HEK293T (cell line): ENCODE data around the gene PPP1R14C.

ENCODE experiments used
- ARNT ChIP-seq: fragments of 450-650 bp; IDR thresholded peaks from 2 replicates; pipeline ENCODE4 v1.6.1; 2017; ENCODE audit warnings: mild to moderate bottlenecking
- BHLHE40 ChIP-seq: fragments of 450-650 bp; IDR thresholded peaks from 2 replicates; pipeline ENCODE4 v1.6.1; 2016; ENCODE audit warnings: mild to moderate bottlenecking, moderate library complexity, borderline replicate concordance
- CTBP1 ChIP-seq: fragments of 450-650 bp; IDR thresholded peaks from 2 replicates; pipeline ENCODE4 v1.6.1; 2016; ENCODE audit warnings: borderline replicate concordance
- FOXA1 ChIP-seq: fragments of 450-650 bp; IDR thresholded peaks from 2 replicates; pipeline ENCODE4 v1.6.1; 2016; ENCODE audit warnings: mild to moderate bottlenecking
- FOXK2 ChIP-seq: fragments of 450-650 bp; IDR thresholded peaks from 2 replicates; pipeline ENCODE4 v1.6.1; 2016; ENCODE audit warnings: mild to moderate bottlenecking
- HDGF ChIP-seq: fragments of 450-650 bp; IDR thresholded peaks from 2 replicates; pipeline ENCODE4 v1.6.1; 2017; ENCODE audit warnings: antibody characterized with exemption, borderline replicate concordance
- SUZ12 ChIP-seq: fragments of 450-650 bp; IDR thresholded peaks from 2 replicates; pipeline ENCODE4 v1.6.1; 2016; ENCODE audit warnings: mild to moderate bottlenecking
- TARDBP ChIP-seq: fragments of 450-650 bp; IDR thresholded peaks from 2 replicates; pipeline ENCODE4 v1.6.1; 2016

- no peak for TF ChIP-seq TARDBP
- no peak for TF ChIP-seq HDGF
- TF ChIP-seq ARNT = no peak
- no peak for TF ChIP-seq FOXK2
- TF ChIP-seq SUZ12 = no peak
- no peak for TF ChIP-seq BHLHE40
- no peak for TF ChIP-seq CTBP1
- no peak for TF ChIP-seq FOXA1
These were observed 9.2 kb upstream of the PPP1R14C start for GRCh38 chr6:150133686-150134085.
